H1 (cell line): ENCODE measurements around the gene HORMAD2. TPM values are rescaled to one million over a fixed set of nuclear protein-coding genes. Genes with fewer than 3 reads are reported as not detected.

Experiments
- CTCF ChIA-PET: fragments of 300-600 bp; sonication (Branson Sonifier 250); formaldehyde crosslinking; loops from one replicate; lab custom pipeline; 2021; ENCODE audit not compliant: partially characterized antibody; lab: Charles Lee
- POLR2A ChIA-PET: fragments of 300-600 bp; sonication (Branson Sonifier 250); formaldehyde crosslinking; loops from one replicate; lab custom pipeline; 2021; ENCODE audit warnings: inconsistent platforms; ENCODE audit not compliant: partially characterized antibody; lab: Charles Lee
- DNase-seq, 2 experiments: peaks; one replicate each; pipeline versions ENCODE4 v3.0.0 to v3.0.0-alpha.2; 2010 to 2022; ENCODE audit warnings: low spot score in 2 of 2, low read depth in 1 of 2, mixed read lengths in 1 of 2
- FAIRE-seq: peaks from 2 replicates; lab custom pipeline; 2011; peaks lifted over from hg19 to GRCh38; lab: Jason Lieb, UNC
- H2AFZ ChIP-seq: 2 replicates; pipeline ENCODE4 v1.8.1; 2012; ENCODE audit warnings: low read length, inconsistent platforms
- H2AK5ac ChIP-seq: 2 replicates; pipeline ENCODE4 v1.6.1; 2013; ENCODE audit warnings: low read depth, low read length
- H2BK120ac ChIP-seq: replicated peaks from 2 replicates; pipeline ENCODE3; 2013; ENCODE audit warnings: low read depth, low read length, inconsistent platforms
- H2BK12ac ChIP-seq: 2 replicates; pipeline ENCODE4 v1.6.1; 2013; ENCODE audit warnings: low read depth, low read length
- H2BK15ac ChIP-seq: 2 replicates; pipeline ENCODE4 v1.6.1; 2013; ENCODE audit warnings: low read length
- H2BK20ac ChIP-seq: 2 replicates; pipeline ENCODE4 v1.6.1; 2013; ENCODE audit warnings: low read length
- H2BK5ac ChIP-seq: 2 replicates; pipeline ENCODE4 v1.6.1; 2013; ENCODE audit warnings: low read depth, low read length
- H3K14ac ChIP-seq: 2 replicates; pipeline ENCODE4 v1.6.1; 2013; ENCODE audit warnings: inconsistent platforms; ENCODE audit not compliant: insufficient read length
- H3K18ac ChIP-seq: 2 replicates; pipeline ENCODE4 v1.6.1; 2013; ENCODE audit warnings: low read length; ENCODE audit errors: extremely low read depth
- H3K23ac ChIP-seq: 2 replicates; pipeline ENCODE4 v1.6.1; 2013; ENCODE audit warnings: inconsistent platforms; ENCODE audit not compliant: insufficient read length
- H3K23me2 ChIP-seq: 2 replicates; pipeline ENCODE4 v1.6.1; 2013; ENCODE audit warnings: low read depth, low read length
- H3K27ac ChIP-seq: 2 replicates; pipeline ENCODE4 v1.6.1; 2011; ENCODE audit warnings: low read depth, low read length, inconsistent platforms
- H3K27me3 ChIP-seq, 4 experiments: replicated peaks in 1 of 4; 1 replicate in 1 of 4; 2 replicates in 3 of 4; pipeline versions ENCODE4 v1.6.1 to v1.8.1; 2011 to 2013; ENCODE audit warnings: low read length in 3 of 4, mild to moderate bottlenecking in 3 of 4, inconsistent platforms in 2 of 4, mixed read lengths in 2 of 4, moderate library complexity in 1 of 4; ENCODE audit not compliant: control insufficient read depth in 3 of 4, insufficient read depth in 3 of 4; ENCODE audit errors: extremely low read depth in 1 of 4
- H3K36me3 ChIP-seq, 4 experiments: 2 replicates each; pipeline versions ENCODE4 v1.6.1 to v1.8.1; 2011 to 2013; ENCODE audit warnings: mild to moderate bottlenecking in 4 of 4, low read length in 3 of 4, moderate library complexity in 2 of 4, control low read depth in 1 of 4, inconsistent platforms in 1 of 4; ENCODE audit not compliant: insufficient read depth in 4 of 4, control insufficient read depth in 2 of 4
- H3K4ac ChIP-seq: replicated peaks from 2 replicates; pipeline ENCODE3; 2013; ENCODE audit warnings: low read length, low read depth, mixed read lengths, inconsistent platforms; ENCODE audit not compliant: insufficient read length
- H3K4me1 ChIP-seq, 4 experiments: replicated peaks in 1 of 4; 1 replicate in 1 of 4; 2 replicates in 3 of 4; pipeline versions ENCODE4 v1.6.1 to v1.8.1; 2011 to 2013; ENCODE audit warnings: low read length in 3 of 4, inconsistent platforms in 2 of 4, mixed read lengths in 1 of 4; ENCODE audit not compliant: insufficient read depth in 4 of 4, control insufficient read depth in 3 of 4
- H3K4me2 ChIP-seq, 2 experiments: 2 replicates each; pipeline versions ENCODE4 v1.6.1 to v1.8.1; 2011 to 2013; ENCODE audit warnings: low read depth in 2 of 2, low read length in 2 of 2, control low read depth in 1 of 2, inconsistent platforms in 1 of 2, mild to moderate bottlenecking in 1 of 2; ENCODE audit not compliant: insufficient read depth in 1 of 2
- H3K4me3 ChIP-seq, 4 experiments: fragments of 200-600, 300-600 bp in 1 of 4; sonication (generic), shearing (Covaris generic), sonication (Bioruptor Twin) in 1 of 4; 2 replicates each; pipeline versions ENCODE4 v1.5.1 to v1.8.1; 2011 to 2016; ENCODE audit warnings: low read length in 4 of 4, low read depth in 3 of 4, control low read depth in 2 of 4, inconsistent platforms in 2 of 4, mild to moderate bottlenecking in 2 of 4, mixed read lengths in 1 of 4, moderate library complexity in 1 of 4; ENCODE audit not compliant: insufficient read depth in 2 of 4; ENCODE audit errors: extremely low read depth in 1 of 4
- H3K56ac ChIP-seq: replicated peaks from 2 replicates; pipeline ENCODE3; 2013; ENCODE audit warnings: low read depth, mild to moderate bottlenecking, mixed read lengths, low read length, inconsistent platforms; ENCODE audit not compliant: insufficient read length
- H3K79me1 ChIP-seq: 2 replicates; pipeline ENCODE4 v1.6.1; 2013; ENCODE audit warnings: low read depth, low read length, control low read depth
- H3K79me2 ChIP-seq, 2 experiments: 2 replicates each; pipeline versions ENCODE4 v1.6.1 to v1.8.1; 2012 to 2013; ENCODE audit warnings: low read length in 2 of 2, mild to moderate bottlenecking in 2 of 2, inconsistent platforms in 1 of 2; ENCODE audit not compliant: insufficient read depth in 2 of 2, control insufficient read depth in 1 of 2
- H3K9ac ChIP-seq, 4 experiments: replicated peaks in 1 of 4; 1 replicate in 1 of 4; 2 replicates in 3 of 4; pipeline versions ENCODE4 v1.6.1 to v1.8.1; 2011 to 2013; ENCODE audit warnings: low read depth in 3 of 4, low read length in 3 of 4, control low read depth in 2 of 4, mild to moderate bottlenecking in 2 of 4, moderate library complexity in 2 of 4, inconsistent platforms in 1 of 4; ENCODE audit errors: extremely low read depth in 1 of 4
- H3K9me3 ChIP-seq, 2 experiments: 2 replicates each; pipeline versions ENCODE4 v1.6.1 to v1.8.1; 2012 to 2013; ENCODE audit warnings: mild to moderate bottlenecking in 2 of 2, moderate library complexity in 2 of 2, control low read depth in 1 of 2, inconsistent platforms in 1 of 2, low read depth in 1 of 2, low read length in 1 of 2, mixed read lengths in 1 of 2; ENCODE audit not compliant: insufficient read depth in 2 of 2
- H4K20me1 ChIP-seq, 2 experiments: replicated peaks in 1 of 2; 2 replicates each; pipeline versions ENCODE3 to v1.8.1; 2011 to 2013; ENCODE audit warnings: inconsistent platforms in 2 of 2, low read length in 2 of 2, mild to moderate bottlenecking in 1 of 2; ENCODE audit not compliant: insufficient read depth in 2 of 2, control insufficient read depth in 1 of 2
- H4K5ac ChIP-seq: 2 replicates; pipeline ENCODE4 v1.6.1; 2013; ENCODE audit warnings: low read length, low read depth, mixed read lengths, inconsistent platforms; ENCODE audit not compliant: insufficient read length
- H4K8ac ChIP-seq: 2 replicates; pipeline ENCODE4 v1.8.0; 2013; ENCODE audit warnings: mild to moderate bottlenecking, moderate library complexity, low read length, inconsistent platforms; ENCODE audit not compliant: insufficient read depth; ENCODE audit errors: extremely low read depth
- H4K91ac ChIP-seq: replicated peaks from 2 replicates; pipeline ENCODE3; 2013; ENCODE audit warnings: low read length, mixed read lengths, inconsistent platforms; ENCODE audit not compliant: insufficient read length
- CBX8 ChIP-seq: fragments of 300-800, 300-1000 bp; sonication (generic); IDR thresholded peaks from 2 replicates; pipeline ENCODE4 v1.7.1; 2016; ENCODE audit warnings: low read depth, low read length, borderline replicate concordance
- CREB1 ChIP-seq: IDR thresholded peaks from 2 replicates; pipeline ENCODE4 v1.6.1; 2012; ENCODE audit warnings: inconsistent platforms
- EZH2 ChIP-seq: fragments of 200-600 bp; sonication (generic); IDR thresholded peaks from 2 replicates; pipeline ENCODE4 v1.7.1; 2012; ENCODE audit warnings: low read depth, mild to moderate bottlenecking, moderate library complexity, low read length, inconsistent platforms; ENCODE audit not compliant: severe bottlenecking
- FOSL1 ChIP-seq: IDR thresholded peaks from 2 replicates; pipeline ENCODE4 v1.6.1; 2011; ENCODE audit warnings: mild to moderate bottlenecking, low read depth, low read length, moderate library complexity; ENCODE audit not compliant: insufficient read depth
- MAFK ChIP-seq: IDR thresholded peaks from 2 replicates; pipeline ENCODE4 v1.6.1; 2012; ENCODE audit warnings: low read depth, mild to moderate bottlenecking, improper control_type of control experiment, low read length
- NRF1 ChIP-seq: IDR thresholded peaks from 2 replicates; pipeline ENCODE4 v1.6.1; 2011; ENCODE audit warnings: mild to moderate bottlenecking, low read depth, low read length, improper control_type of control experiment
- SIX5 ChIP-seq: IDR thresholded peaks from 2 replicates; pipeline ENCODE4 v1.6.1; 2011; ENCODE audit warnings: mild to moderate bottlenecking, low read depth, low read length
- TEAD4 ChIP-seq: IDR thresholded peaks from 2 replicates; pipeline ENCODE4 v1.6.1; 2012; ENCODE audit warnings: low read depth, low read length, inconsistent platforms, mixed read lengths
- whole genome bisulfite sequencing, 2 experiments: shearing (Covaris generic) in 1 of 2; methylation state at CpG; one replicate each; pipeline versions ENCODE4 v1.1.6 to v1.1.7; 2013 to 2015; ENCODE audit warnings: low lambda C conversion rate in 2 of 2, mixed read lengths in 2 of 2, inconsistent platforms in 1 of 2, low coverage in 1 of 2, missing lambda C conversion rate in 1 of 2; ENCODE audit not compliant: insufficient replicate concordance in 2 of 2, insufficient coverage in 1 of 2, insufficient read length in 1 of 2; ENCODE audit errors: extremely low coverage in 1 of 2, missing lambda C conversion rate in 1 of 2; 5-methylcytosine and 5-hydroxymethylcytosine counted together
- polyA plus RNA-seq, 7 experiments: library from polyadenylated mRNA; depleted of rRNA in 3 of 7; stranded (reverse) in 5 of 7; unstranded in 2 of 7; fragments of >200 nt in 5 of 7; fragments of 200-250 nt in 2 of 7; gene quantifications; 1 replicate in 5 of 7; 2 replicates in 1 of 7; 4 replicates in 1 of 7; pipeline versions ENCODE4 v1.2.1 to v1.2.3, GENCODE V29; 2011 to 2013; ENCODE audit warnings: missing spikeins in 2 of 7, mixed read lengths in 2 of 7
- total RNA-seq: library from RNA; stranded (reverse); fragmentation: NEBNext Ultra II Directional; extraction: Animal tissue kit (Norgen Biotek cat#: 25700); gene quantifications from 2 replicates; pipeline ENCODE4 v1.2.1, GENCODE V29; 2021
- TF ChIP-seq, protein P1 (sequence below): IDR thresholded peaks from 2 replicates; pipeline ENCODE4 v1.6.1; 2012; ENCODE audit warnings: low read length, inconsistent platforms
- TF ChIP-seq, protein P2 (sequence below), 3 experiments: IDR thresholded peaks; 1 replicate in 2 of 3; 2 replicates in 1 of 3; pipeline versions ENCODE4 v1.5.1 to v1.6.1; 2011; ENCODE audit warnings: low read length in 3 of 3, mild to moderate bottlenecking in 3 of 3, inconsistent platforms in 2 of 3, low read depth in 1 of 3, moderate library complexity in 1 of 3; ENCODE audit not compliant: insufficient read depth in 1 of 3; ENCODE audit errors: control extremely low read depth in 1 of 3

The HORMAD2 gene
- total and polyA plus RNA-seq, 2 of the 8 experiments (the other 6 are each of a cell fraction or from before 2014, with no cell fraction given) = 0.03 TPM; not detected in 1

DNA sequence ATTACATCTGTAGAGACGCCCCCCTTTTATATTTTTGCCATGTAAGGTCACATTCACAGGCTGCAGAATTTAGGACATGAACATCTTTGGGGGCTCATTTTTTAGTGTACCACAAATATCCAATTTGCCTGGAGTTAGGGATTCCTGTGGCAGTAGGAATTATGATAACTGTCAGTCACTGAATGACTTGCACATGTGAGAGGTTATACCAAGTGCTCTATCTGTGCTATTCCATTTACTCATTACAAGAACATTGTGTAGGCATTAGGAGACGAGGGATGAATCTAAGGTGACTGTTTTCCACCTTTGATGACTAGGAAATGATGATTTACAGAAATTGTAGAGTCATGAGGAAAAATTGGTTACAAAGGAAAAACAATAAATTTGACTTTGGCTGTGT is 87.0 kb downstream of the HORMAD2 start:
- Histone ChIP-seq H2BK5ac (no peak overlapping the region), H3K79me2 (no peaks in the 10 kb centered on the region), H4K5ac (no peak overlapping the region), H3K9me3 (no peaks in the 10 kb centered on the region), H3K4me1 (no peaks in the 10 kb centered on the region), H4K20me1 (no peaks in the 10 kb centered on the region), H4K91ac (no peak overlapping the region), H2BK12ac (no peak overlapping the region), H3K27me3 (no peaks in the 10 kb centered on the region; a peak in 1 of 7 replicates), H2BK20ac (no peak overlapping the region), H3K23me2 (no peaks in the 10 kb centered on the region), H3K56ac (no peak overlapping the region), H3K79me1 (no peaks in the 10 kb centered on the region), H2BK15ac (no peak overlapping the region), H2BK120ac (no peak overlapping the region), H3K4me2 (no peak overlapping the region), H4K8ac (no peak overlapping the region), H3K27ac (no peak overlapping the region), H3K18ac (no peak overlapping the region), H3K23ac (no peak overlapping the region), H3K36me3 (no peaks in the 10 kb centered on the region), H3K9ac (no peak overlapping the region), H3K4me3 (no peak overlapping the region), H2AK5ac (no peak overlapping the region), H3K14ac (no peak overlapping the region), H3K4ac (no peak overlapping the region), H2AFZ (no peak overlapping the region)
- TF ChIP-seq EZH2 = no peak
- no peak for TF ChIP-seq NRF1
- no peak for TF ChIP-seq MAFK
- TF ChIP-seq CBX8 = no peak
- no peak for TF ChIP-seq CREB1
- no peak for TF ChIP-seq FOSL1
- TF ChIP-seq, protein P1, sequence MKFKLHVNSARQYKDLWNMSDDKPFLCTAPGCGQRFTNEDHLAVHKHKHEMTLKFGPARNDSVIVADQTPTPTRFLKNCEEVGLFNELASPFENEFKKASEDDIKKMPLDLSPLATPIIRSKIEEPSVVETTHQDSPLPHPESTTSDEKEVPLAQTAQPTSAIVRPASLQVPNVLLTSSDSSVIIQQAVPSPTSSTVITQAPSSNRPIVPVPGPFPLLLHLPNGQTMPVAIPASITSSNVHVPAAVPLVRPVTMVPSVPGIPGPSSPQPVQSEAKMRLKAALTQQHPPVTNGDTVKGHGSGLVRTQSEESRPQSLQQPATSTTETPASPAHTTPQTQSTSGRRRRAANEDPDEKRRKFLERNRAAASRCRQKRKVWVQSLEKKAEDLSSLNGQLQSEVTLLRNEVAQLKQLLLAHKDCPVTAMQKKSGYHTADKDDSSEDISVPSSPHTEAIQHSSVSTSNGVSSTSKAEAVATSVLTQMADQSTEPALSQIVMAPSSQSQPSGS = no peak
- no peak for TF ChIP-seq TEAD4
- TF ChIP-seq, protein P2, sequence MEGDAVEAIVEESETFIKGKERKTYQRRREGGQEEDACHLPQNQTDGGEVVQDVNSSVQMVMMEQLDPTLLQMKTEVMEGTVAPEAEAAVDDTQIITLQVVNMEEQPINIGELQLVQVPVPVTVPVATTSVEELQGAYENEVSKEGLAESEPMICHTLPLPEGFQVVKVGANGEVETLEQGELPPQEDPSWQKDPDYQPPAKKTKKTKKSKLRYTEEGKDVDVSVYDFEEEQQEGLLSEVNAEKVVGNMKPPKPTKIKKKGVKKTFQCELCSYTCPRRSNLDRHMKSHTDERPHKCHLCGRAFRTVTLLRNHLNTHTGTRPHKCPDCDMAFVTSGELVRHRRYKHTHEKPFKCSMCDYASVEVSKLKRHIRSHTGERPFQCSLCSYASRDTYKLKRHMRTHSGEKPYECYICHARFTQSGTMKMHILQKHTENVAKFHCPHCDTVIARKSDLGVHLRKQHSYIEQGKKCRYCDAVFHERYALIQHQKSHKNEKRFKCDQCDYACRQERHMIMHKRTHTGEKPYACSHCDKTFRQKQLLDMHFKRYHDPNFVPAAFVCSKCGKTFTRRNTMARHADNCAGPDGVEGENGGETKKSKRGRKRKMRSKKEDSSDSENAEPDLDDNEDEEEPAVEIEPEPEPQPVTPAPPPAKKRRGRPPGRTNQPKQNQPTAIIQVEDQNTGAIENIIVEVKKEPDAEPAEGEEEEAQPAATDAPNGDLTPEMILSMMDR (IDR thresholded peaks at IDR 0.05; ENCODE audit: control extremely low read depth in 1 of 3, insufficient read depth in 1 of 3, low read depth in 1 of 3, low read length in 3 of 3) = no peak
- no peak for TF ChIP-seq SIX5
- DNase-seq = no peak
- FAIRE-seq = no peak
- CTCF ChIA-PET = no interaction called here
- POLR2A ChIA-PET = no interaction called here
- 76% methylated on average over 2 of the region's 2 CpGs; no CpG with 5 or more reads in 1 of the 2 experiments for WGBS, 2 experiments
